GM12878 (cell line): ENCODE data around the gene C19orf67. TPM values are rescaled to one million over a fixed set of nuclear protein-coding genes. Genes with fewer than 3 reads are reported as not detected.

Experiments used
- ATAC-seq: fragments of 200-7000 bp; cut with Tn5 transposase; 3 replicates; pipeline ENCODE4 v1.9.1; 2020; ENCODE audit warnings: mild to moderate bottlenecking, moderate library complexity
- BruUV-seq: library from RNA; stranded (reverse); fragments of 400-500 nt; replicated peaks from 2 replicates; lab custom pipeline; 2021; lab: Mats Ljungman, UMichigan
- CTCF ChIA-PET: fragments of 300-600 bp; sonication (Branson Sonifier 250); formaldehyde crosslinking; extraction: SDS; loops from one replicate; lab custom pipeline; 2021; ENCODE audit warnings: inconsistent platforms; lab: Yijun Ruan, JAX
- POLR2A ChIA-PET: fragments of 350-600 bp; formaldehyde crosslinking; extraction: SDS; loops from one replicate; lab custom pipeline; 2021; ENCODE audit warnings: inconsistent platforms; lab: Charles Lee
- RAD21 ChIA-PET: fragments of 300-600 bp; sonication (Branson Sonifier 250); formaldehyde crosslinking; loops from one replicate; lab custom pipeline; 2023; ENCODE audit warnings: antibody characterized with exemption; ENCODE audit not compliant: unreplicated experiment; lab: Charles Lee
- SMC1A ChIA-PET: fragments of 300-600 bp; sonication (Branson Sonifier 250); formaldehyde crosslinking; loops from one replicate; lab custom pipeline; 2023; ENCODE audit not compliant: unreplicated experiment, uncharacterized antibody; lab: Charles Lee
- DNase-seq: peaks from one replicate; pipeline ENCODE4 v3.0.0-alpha.2; 2011; ENCODE audit warnings: low read depth, low spot score
- FAIRE-seq: peaks from 3 replicates; lab custom pipeline; 2011; peaks lifted over from hg19 to GRCh38; lab: Jason Lieb, UNC
- H2AFZ ChIP-seq: 2 replicates; pipeline ENCODE4 v1.6.0; 2011; ENCODE audit warnings: low read depth, low read length, control low read depth; ENCODE audit not compliant: control insufficient read depth
- H3K27ac ChIP-seq: 2 replicates; pipeline ENCODE4 v1.5.1; 2011; ENCODE audit warnings: control low read depth; ENCODE audit not compliant: control insufficient read depth, insufficient read depth
- H3K27me3 ChIP-seq, 2 experiments: replicated peaks in 1 of 2; 2 replicates each; pipeline versions ENCODE4 v1.6.0 to v1.6.1; 2011; ENCODE audit warnings: low read length in 1 of 2; ENCODE audit not compliant: control insufficient read depth in 2 of 2, insufficient read depth in 2 of 2
- H3K36me3 ChIP-seq, 2 experiments: 2 replicates each; pipeline ENCODE4 v1.5.1; 2011; ENCODE audit warnings: low read length in 1 of 2; ENCODE audit not compliant: control insufficient read depth in 2 of 2, insufficient read depth in 2 of 2
- H3K4me1 ChIP-seq: 2 replicates; pipeline ENCODE4 v1.6.1; 2011; ENCODE audit warnings: mild to moderate bottlenecking, low read length, moderate library complexity, mixed read lengths; ENCODE audit not compliant: control insufficient read depth, insufficient read depth
- H3K4me2 ChIP-seq: 2 replicates; pipeline ENCODE4 v1.6.0; 2011; ENCODE audit warnings: control low read depth; ENCODE audit not compliant: control insufficient read depth, insufficient read depth
- H3K4me3 ChIP-seq: fragments of 200-600 bp; sonication (generic); 2 replicates; pipeline ENCODE4 v1.5.1; 2016
- H3K79me2 ChIP-seq: 2 replicates; pipeline ENCODE4 v1.6.0; 2011; ENCODE audit warnings: low read length; ENCODE audit not compliant: control insufficient read depth, insufficient read depth
- H3K9ac ChIP-seq: 2 replicates; pipeline ENCODE4 v1.8.0; 2011; ENCODE audit warnings: low read length, control low read depth, mixed read lengths; ENCODE audit not compliant: control insufficient read depth, insufficient read depth
- H3K9me3 ChIP-seq: replicated peaks from 3 replicates; pipeline ENCODE4 v1.5.1; 2011; ENCODE audit warnings: mild to moderate bottlenecking, low read length; ENCODE audit not compliant: control insufficient read depth, insufficient read depth
- H4K20me1 ChIP-seq: 2 replicates; pipeline ENCODE4 v1.6.0; 2011; ENCODE audit not compliant: control insufficient read depth, insufficient read depth
- ASH2L ChIP-seq: fragments of 300-600, 200-600 bp; sonication (generic); IDR thresholded peaks from 2 replicates; pipeline ENCODE4 v1.6.1; 2017; ENCODE audit warnings: low read depth, mild to moderate bottlenecking, borderline replicate concordance
- BCL11A ChIP-seq: IDR thresholded peaks from 2 replicates; pipeline ENCODE4 v1.6.1; 2011; ENCODE audit warnings: low read depth, low read length
- EZH2 ChIP-seq: IDR thresholded peaks from 2 replicates; pipeline ENCODE4 v1.6.1; 2012; ENCODE audit warnings: low read depth, mild to moderate bottlenecking, control low read depth, inconsistent platforms, low read length, borderline replicate concordance; ENCODE audit not compliant: control insufficient read depth
- HCFC1 ChIP-seq: fragments of 150-350 bp; IDR thresholded peaks from 2 replicates; pipeline ENCODE4 v1.6.1; 2014; ENCODE audit warnings: low read length
- HDAC6 ChIP-seq: fragments of 200-600 bp; sonication (generic); IDR thresholded peaks from one replicate; pipeline ENCODE4 v1.8.0; 2017; ENCODE audit warnings: antibody characterized with exemption; ENCODE audit not compliant: unreplicated experiment
- IKZF1 ChIP-seq: fragments of 450-650 bp; conservative IDR thresholded peaks from 2 replicates; pipeline ENCODE4 v1.6.1; 2017; ENCODE audit warnings: antibody characterized with exemption, mild to moderate bottlenecking
- KLF5 ChIP-seq: fragments of 450-650 bp; IDR thresholded peaks from 2 replicates; pipeline ENCODE4 v1.6.1; 2014; ENCODE audit warnings: mild to moderate bottlenecking; ENCODE audit not compliant: partially characterized antibody
- MXI1 ChIP-seq: fragments of 150-350 bp; IDR thresholded peaks from 2 replicates; pipeline ENCODE4 v1.6.1; 2011; ENCODE audit warnings: low read depth, mild to moderate bottlenecking, inconsistent platforms, low read length, improper control_type of control experiment
- MYC ChIP-seq: IDR thresholded peaks from 2 replicates; pipeline ENCODE4 v1.6.1; 2011; ENCODE audit warnings: mild to moderate bottlenecking, low read length, moderate library complexity, inconsistent platforms; ENCODE audit not compliant: insufficient read depth, insufficient replicate concordance, insufficient read length, severe bottlenecking
- NFYB ChIP-seq: IDR thresholded peaks from 2 replicates; pipeline ENCODE4 v1.6.1; 2011; ENCODE audit warnings: low read depth, mild to moderate bottlenecking, low read length, improper control_type of control experiment, moderate library complexity; ENCODE audit not compliant: insufficient read depth
- RBBP5 ChIP-seq: fragments of 200-600 bp; sonication (generic); conservative IDR thresholded peaks from 2 replicates; pipeline ENCODE4 v1.6.1; 2016
- SMAD1 ChIP-seq: fragments of 450-650 bp; IDR thresholded peaks from 2 replicates; pipeline ENCODE4 v1.6.1; 2018; ENCODE audit warnings: mild to moderate bottlenecking, low read depth; ENCODE audit not compliant: partially characterized antibody
- SMAD5 ChIP-seq: IDR thresholded peaks from 2 replicates; pipeline ENCODE4 v1.6.1; 2016; ENCODE audit warnings: antibody characterized with exemption, low read depth
- SREBF2 ChIP-seq: IDR thresholded peaks from 2 replicates; pipeline ENCODE4 v1.6.1; 2012; ENCODE audit warnings: mild to moderate bottlenecking, low read length
- SUPT20H ChIP-seq: IDR thresholded peaks from 2 replicates; pipeline ENCODE4 v1.6.1; 2011; ENCODE audit warnings: low read depth, mild to moderate bottlenecking, low read length, moderate library complexity, borderline replicate concordance; ENCODE audit not compliant: control insufficient read depth
- TBL1XR1 ChIP-seq: IDR thresholded peaks from 2 replicates; pipeline ENCODE4 v1.6.1; 2012; ENCODE audit warnings: low read depth, low read length, improper control_type of control experiment
- WGBS: methylation state at CpG from one replicate; pipeline ENCODE4 v1.1.6; 2016; ENCODE audit warnings: low lambda C conversion rate; ENCODE audit not compliant: insufficient replicate concordance, insufficient coverage; ENCODE audit errors: missing lambda C conversion rate; 5-methylcytosine and 5-hydroxymethylcytosine counted together
- in situ Hi-C: fragments of 300-500 bp; cut with MboI; formaldehyde crosslinking; loops from 9 replicates; pipeline ENCODE4 v1.14.3; 2018; ENCODE audit warnings: mixed read lengths
- intact Hi-C: fragments of 100-400 bp; cut with micrococcal nuclease; formaldehyde crosslinking; loops from one replicate; pipeline ENCODE4 v1.14.2; 2022; ENCODE audit not compliant: unreplicated experiment
- polyA plus RNA-seq, 11 experiments: library from polyadenylated mRNA; depleted of rRNA in 4 of 11; unstranded in 6 of 11; stranded (reverse) in 5 of 11; fragments of >200 nt; fragmentation: Nextera tagmentation in 4 of 11; fragmentation: Illumina TruSeq in 1 of 11; extraction: Ambion mirVana in 4 of 11; extraction: Trizol in 1 of 11; gene quantifications; 1 replicate in 1 of 11; 2 replicates in 10 of 11; pipeline versions ENCODE4 v1.2.1 to v1.2.3, GENCODE V29; 2011 to 2016; ENCODE audit warnings: inconsistent platforms in 2 of 11, missing spikeins in 2 of 11, low read depth in 1 of 11
- total RNA-seq, 4 experiments: library from RNA; depleted of rRNA in 3 of 4; stranded (reverse); fragments of >200 nt in 3 of 4; fragmentation: Illumina TruSeq in 1 of 4; extraction: Trizol in 1 of 4; gene quantifications; 2 replicates each; pipeline versions ENCODE4 v1.2.1 to v1.2.3, GENCODE V29; 2013 to 2021

C19orf67 gene
- total and polyA plus RNA-seq, 10 of the 15 experiments (the other 5 are each of a cell fraction or from before 2014, with no cell fraction given): 0.14 TPM; not detected in 9

DNA sequence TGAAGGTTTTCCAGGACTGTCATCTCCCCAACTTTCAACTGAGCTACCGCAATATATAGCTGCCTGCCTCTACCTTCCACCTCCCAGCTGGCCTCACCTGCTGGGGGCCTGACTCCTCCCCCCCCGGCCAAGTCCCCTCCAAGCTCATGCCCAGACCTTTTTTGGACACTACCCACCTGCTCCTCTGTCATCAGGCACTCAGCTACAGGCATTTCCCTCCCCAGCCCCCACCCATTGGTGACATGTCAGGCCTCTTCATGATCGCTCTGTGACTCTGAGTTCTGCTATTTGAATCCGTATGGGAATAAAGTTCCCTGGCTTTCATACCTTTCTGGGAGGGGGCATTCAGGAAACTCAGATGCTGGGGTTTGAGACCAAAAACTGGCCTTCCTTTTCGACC is 30.2 kb upstream of the C19orf67 start:
- H3K9me3 ChIP-seq: no peaks in the 10 kb centered on the region
- H3K9ac ChIP-seq: no peak overlapping the region
- 69% methylated on average over 5 of the region's 5 CpGs for WGBS
- in situ Hi-C loops: no loop called here
- ChIA-PET CTCF (interaction anchor here (0.9 to 5.3 kb wide), 16 partner anchors 13 to 316 kb away, joined by 3 to 38 read pairs (median 7); partner anchors contain the start of genes ASF1B, C19orf67, MISP3 and PKN1), SMC1A (interaction anchor here (0.7 to 3.0 kb wide), 8 partner anchors 12 to 248 kb away, joined by 3 to 14 read pairs (median 5); partner anchors contain the start of genes ASF1B and MISP3), POLR2A (interaction anchor here (0.5 to 2.0 kb wide), 5 partner anchors 19 to 266 kb away, joined by 3 to 7 read pairs (median 3); partner anchors contain the start of genes ADGRE5 and ASF1B), RAD21 (interaction anchor here (1.0 to 3.0 kb wide), 5 partner anchors 20 to 236 kb away, joined by 4 to 14 read pairs (median 8); partner anchors contain the start of gene ASF1B)
- TF ChIP-seq TBL1XR1 (no peak), SMAD5 (no peak), ASH2L (no peak), BCL11A (no peak), NFYB (no peak), SREBF2 (no peak), HDAC6 (no peak), SUPT20H (no peak), IKZF1 (no peak), SMAD1 (no peak), HCFC1 (no peak), MYC (no peak), MXI1 (no peak), EZH2 (no peak), RBBP5 (no peak), KLF5 (no peak)
- H3K4me3 ChIP-seq: no peak overlapping the region
- DNase-seq (no peak), FAIRE-seq (no peak), ATAC-seq (no peak)
- H3K4me1 ChIP-seq: peaks cover 16% of the 10 kb centered on the region
- no peaks in the 10 kb centered on the region for H3K27me3 ChIP-seq
- intact Hi-C loops: loop anchor here (5.0 kb wide), 1 partner anchor 33 kb away; no protein-coding TSS in a partner anchor
- no peak overlapping the region for H3K27ac ChIP-seq
- peaks cover 8% of the 10 kb centered on the region for H3K79me2 ChIP-seq
- H3K36me3 ChIP-seq: peaks cover 0 to 2% of the 10 kb centered on the region in 2 experiments; a peak in 1 of 4 replicates
- no peak overlapping the region for H2AFZ ChIP-seq
- H3K4me2 ChIP-seq: peak overlapping the region; percentile 10; the same call in 1 of the 2 replicates
- BruUV-seq: TSS peak; percentile 67
- no peaks in the 10 kb centered on the region for H4K20me1 ChIP-seq
